Erythroblast (primary cell): ENCODE data around the gene ABHD14A.

Source experiments
- GATA1 ChIP-seq: IDR thresholded peaks from 2 replicates; pipeline ENCODE4 v1.6.1; 2011; ENCODE audit warnings: low read depth, mild to moderate bottlenecking, control low read depth, low read length, moderate library complexity
- POLR2A ChIP-seq: IDR thresholded peaks from 2 replicates; pipeline ENCODE4 v1.6.1; 2011; ENCODE audit warnings: mild to moderate bottlenecking, low read length

DNA sequence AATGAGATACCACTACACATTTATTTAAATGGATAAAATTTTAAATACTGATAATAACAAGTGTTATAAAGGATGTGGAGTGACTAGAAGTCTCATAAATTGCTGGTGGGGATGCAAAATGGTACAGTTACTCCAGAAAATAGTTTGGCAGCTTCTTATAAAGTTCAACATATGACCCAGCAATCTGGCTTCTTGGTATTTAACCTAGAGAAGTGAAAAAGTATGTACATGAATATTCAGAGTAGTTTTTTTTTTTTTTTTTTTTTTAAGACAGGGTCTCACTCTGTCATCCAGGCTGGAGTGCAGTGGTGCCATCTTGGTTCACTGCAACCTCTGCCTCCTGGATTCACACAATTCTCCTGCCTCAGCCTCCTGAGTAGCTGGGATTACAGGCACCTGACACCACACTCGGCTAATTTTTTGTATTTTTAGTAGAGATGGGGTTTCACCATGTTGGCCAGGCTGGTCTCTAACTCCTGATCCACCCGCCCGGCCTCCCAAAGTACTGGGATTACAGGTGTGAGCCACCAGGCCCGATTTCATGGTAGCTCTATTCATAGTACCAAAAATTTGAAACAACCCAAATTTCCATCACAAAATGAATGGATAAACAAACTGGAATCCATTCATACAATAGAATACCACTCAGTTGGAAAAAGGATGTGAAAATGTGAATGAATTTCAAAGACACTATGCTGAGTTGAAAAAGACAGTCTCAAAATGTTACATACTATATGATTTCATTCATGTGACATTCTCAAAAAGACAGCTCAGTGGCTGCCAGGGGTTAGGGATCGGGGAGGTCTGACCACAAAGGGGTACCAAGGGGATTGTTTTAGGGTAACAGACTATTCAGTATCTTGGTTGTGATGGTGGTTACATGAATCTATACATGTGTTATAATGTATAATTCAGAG, 47.5 kb upstream of the ABHD14A start:
- TF ChIP-seq POLR2A: no peak
- no peak for TF ChIP-seq GATA1
